Measurements from ENCODE around the gene OR7D2.
"Not testable (repeated sequence)": the region's sequence is repeated elsewhere in the genome, so short reads cannot be mapped to it uniquely, and the experiment has no call there.

Gene OR7D2

GRCh38 chr19:9175326-9175725 lies 3.5 kb upstream of the OR7D2 start:
- POLR2A ChIA-PET = no interaction called here
- no peak for DNase-seq (ENCODE audit: low read depth, low spot score)
- TF ChIP-seq CTCF (IDR thresholded peaks at IDR 0.05; ENCODE audit: insufficient read depth, low read length, missing control alignments) = no peak
- CTCF ChIA-PET = no interaction called here
- no peak overlapping the region for H3K4me3 ChIP-seq (ENCODE audit: low read depth, low read length)

- H3K4me3 ChIP-seq (ENCODE audit: low read depth, low read length) = no peak overlapping the region
- CTCF ChIA-PET = no interaction called here
- no peak for DNase-seq (ENCODE audit: low read depth, low spot score)
- TF ChIP-seq CTCF (IDR thresholded peaks at IDR 0.05; ENCODE audit: insufficient read depth, low read length, missing control alignments) = no peak
- POLR2A ChIA-PET = no interaction called here
These were observed 4.2 kb downstream of the OR7D2 start for GRCh38 chr19:9183000-9183399.

DNA sequence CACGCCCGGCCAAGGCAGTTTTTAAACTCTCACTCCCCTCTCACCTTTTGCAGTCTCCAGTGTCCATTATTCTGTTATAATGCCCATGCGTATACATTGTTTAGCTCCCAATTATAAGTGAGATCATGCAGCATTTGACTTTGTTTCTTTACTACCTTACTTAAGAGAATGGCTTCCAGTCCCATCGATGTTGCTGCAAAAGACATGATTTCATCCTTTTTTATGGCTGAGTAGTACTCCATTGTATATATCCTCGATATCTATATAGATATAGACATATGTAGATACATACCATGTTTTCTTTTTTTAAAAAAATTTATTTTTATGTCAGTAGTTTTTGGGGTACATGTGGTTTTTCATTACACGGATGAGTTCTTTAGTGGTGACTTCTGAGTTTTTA lies 8.4 kb downstream of the OR7D2 start:
- POLR2A ChIA-PET = no interaction called here
- CTCF ChIA-PET = interaction anchor here (1.4 kb wide), 1 partner anchor 18 kb away, joined by 4 read pairs; no protein-coding TSS in a partner anchor
- no peak for TF ChIP-seq CTCF (IDR thresholded peaks at IDR 0.05; ENCODE audit: insufficient read depth, low read length, missing control alignments)
- DNase-seq (ENCODE audit: low read depth, low spot score) = no peak
- H3K4me3 ChIP-seq (ENCODE audit: low read depth, low read length) = no peak overlapping the region

- TF ChIP-seq CTCF (IDR thresholded peaks at IDR 0.05; ENCODE audit: insufficient read depth, low read length, missing control alignments) = no peak
- H3K4me3 ChIP-seq (ENCODE audit: low read depth, low read length) = no peak overlapping the region
- DNase-seq (ENCODE audit: low read depth, low spot score) = no peak
- POLR2A ChIA-PET = no interaction called here
- CTCF ChIA-PET = interaction anchor here (1.2 kb wide), 1 partner anchor 16 kb away, joined by 3 read pairs; no protein-coding TSS in a partner anchor
These were observed 10.8 kb downstream of the OR7D2 start for GRCh38 chr19:9189535-9189934.

GRCh38 chr19:9198044-9198443 lies 19.3 kb downstream of the OR7D2 start:
- CTCF ChIA-PET; H3K4me3 ChIP-seq (ENCODE audit: low read depth, low read length); DNase-seq (ENCODE audit: low read depth, low spot score); POLR2A ChIA-PET: not testable (repeated sequence)

GRCh38 chr19:9205501-9206113 lies 26.8 kb downstream of the OR7D2 start:
- DNase-seq (ENCODE audit: low read depth, low spot score) = no peak
- CTCF ChIA-PET = interaction anchor here (0.6 to 2.4 kb wide), 24 partner anchors 10 to 626 kb away, joined by 3 to 14 read pairs (median 4); partner anchors contain the start of genes OR7D2, ZNF121 and ZNF266

More at GRCh38 chr19:9205501-9206113, 26.8 kb downstream of the OR7D2 start:
- POLR2A ChIA-PET = no interaction called here
- TF ChIP-seq CTCF (IDR thresholded peaks at IDR 0.05; ENCODE audit: insufficient read depth, low read length, missing control alignments) = peak; percentile 83
- H3K4me3 ChIP-seq (ENCODE audit: low read depth, low read length) = peak overlapping the region; percentile 40
